Left ventricle myocardium inferior (tissue), 1 donor: ENCODE results near the gene CSNK1E. TPM values are rescaled to one million over a fixed set of nuclear protein-coding genes. Genes with fewer than 3 reads are reported as not detected.

ENCODE experiments used
- DNase-seq: peaks from one replicate; pipeline ENCODE4 v3.0.0-alpha.2; 2020
- H3K27ac ChIP-seq: fragments of 200-600 bp; replicated peaks from 2 replicates; pipeline ENCODE4 v1.8.0; 2021
- H3K27me3 ChIP-seq: fragments of 200-600 bp; 2 replicates; pipeline ENCODE4 v1.8.0; 2021; ENCODE audit warnings: low read depth
- H3K36me3 ChIP-seq: fragments of 200-600 bp; 2 replicates; pipeline ENCODE4 v1.8.0; 2021
- H3K4me1 ChIP-seq: fragments of 200-600 bp; 2 replicates; pipeline ENCODE4 v1.8.0; 2021
- H3K4me3 ChIP-seq: fragments of 200-600 bp; 2 replicates; pipeline ENCODE4 v1.8.0; 2021; ENCODE audit warnings: mild to moderate bottlenecking, moderate library complexity
- H3K9me3 ChIP-seq: fragments of 200-600 bp; replicated peaks from 2 replicates; pipeline ENCODE4 v1.8.0; 2021
- CTCF ChIP-seq: fragments of 200-600 bp; IDR thresholded peaks from 2 replicates; pipeline ENCODE4 v1.8.0; 2021; ENCODE audit warnings: antibody characterized with exemption, mild to moderate bottlenecking, borderline replicate concordance
- intact Hi-C: fragments of 100-400 bp; cut with micrococcal nuclease; formaldehyde crosslinking; loops from one replicate; pipeline ENCODE4 v1.11.0; 2022
- total RNA-seq: library from RNA; stranded (reverse); fragmentation: NEBNext Ultra II Directional; extraction: Animal tissue kit (Norgen Biotek cat#: 25700); gene quantifications from one replicate; pipeline ENCODE4 v1.2.1, GENCODE V29; 2021
- donor health status: DM: no; HTN: yes; CAD: no; lungs with severe emphysema.

Gene CSNK1E
- total RNA-seq, 1 donor from 2014 or later, result 76.1 TPM

- no peak for DNase-seq
- Histone ChIP-seq H3K27me3 (no peaks in the 10 kb centered on the region), H3K27ac (no peak overlapping the region), H3K9me3 (no peaks in the 10 kb centered on the region), H3K4me3 (no peak overlapping the region), H3K36me3 (no peaks in the 10 kb centered on the region), H3K4me1 (peaks cover 25% of the 10 kb centered on the region)
- intact Hi-C loops, result no loop called here
- TF ChIP-seq CTCF, result no peak
These were observed 41.1 kb downstream of the CSNK1E start for GRCh38 chr22:38276166-38276565.

GRCh38 chr22:38273135-38273826 is 44.0 kb downstream of the CSNK1E start:
- Histone ChIP-seq H3K27ac (peak overlapping the region; percentile 97), H3K4me1 (peaks cover 54% of the 10 kb centered on the region), H3K9me3 (no peaks in the 10 kb centered on the region), H3K27me3 (no peaks in the 10 kb centered on the region), H3K36me3 (no peaks in the 10 kb centered on the region), H3K4me3 (peak overlapping the region; percentile 100)
- no peak for DNase-seq
- intact Hi-C loops, result no loop called here
- no peak for TF ChIP-seq CTCF

GRCh38 chr22:38272373-38273134 is 44.7 kb downstream of the CSNK1E start, which contains the start of gene TMEM184B:
TSS of gene TMEM184B (minus strand) at chr22:38273010. CDS start at chr22:38247961, 25,049 bp downstream.
- peak; percentile 83 for DNase-seq
- no peaks in the 10 kb centered on the region for H3K36me3 ChIP-seq
- H3K4me3 ChIP-seq, result peak within 1 kb of the TSS; percentile 100
- no peaks in the 10 kb centered on the region for H3K9me3 ChIP-seq
- no peak for TF ChIP-seq CTCF
- peak within 1 kb of the TSS; percentile 97 for H3K27ac ChIP-seq
- H3K4me1 ChIP-seq, result peaks cover 61% of the 10 kb centered on the region
- intact Hi-C loops, result no loop called here
- H3K27me3 ChIP-seq, result no peaks in the 10 kb centered on the region

GRCh38 chr22:38271927-38272372 is 45.3 kb downstream of the CSNK1E start:
- intact Hi-C loops, result no loop called here

GRCh38 chr22:38271101-38271500 is 46.1 kb downstream of the CSNK1E start:
- TF ChIP-seq CTCF, result no peak
- Histone ChIP-seq H3K9me3 (no peaks in the 10 kb centered on the region), H3K27me3 (no peaks in the 10 kb centered on the region), H3K36me3 (no peaks in the 10 kb centered on the region), H3K27ac (peak overlapping the region; percentile 97), H3K4me3 (peak overlapping the region; percentile 100), H3K4me1 (peaks cover 76% of the 10 kb centered on the region)
- no peak for DNase-seq
- intact Hi-C loops, result no loop called here

More at GRCh38 chr22:38271927-38272372, 45.3 kb downstream of the CSNK1E start:
- Histone ChIP-seq H3K36me3 (no peaks in the 10 kb centered on the region), H3K4me1 (peaks cover 67% of the 10 kb centered on the region), H3K27me3 (no peaks in the 10 kb centered on the region), H3K4me3 (peak overlapping the region; percentile 100), H3K9me3 (no peaks in the 10 kb centered on the region), H3K27ac (peak overlapping the region; percentile 97)
- TF ChIP-seq CTCF, result no peak
- DNase-seq, result no peak
